Inferior parietal cortex (tissue), 1 donor: ENCODE results near the gene ACSF3.

Experiments used
- DNase-seq: peaks from one replicate; pipeline ENCODE4 v3.0.0-alpha.2; 2016; ENCODE audit errors: extremely low spot score

ACSF3 gene

GRCh38 chr16:89201439-89202377, 108.1 kb downstream of the ACSF3 start:
- DNase-seq, result no peak

GRCh38 chr16:89202422-89203215, 109.0 kb downstream of the ACSF3 start:
- DNase-seq, result no peak
